Body of pancreas (tissue), 4 donors: ENCODE measurements around the gene P4HA3.

Source experiments
- POLR2A ChIP-seq, 3 donors: fragments of 450-650 bp; IDR thresholded peaks; one replicate each; pipeline ENCODE4 v1.6.1; 2016; ENCODE audit warnings: antibody characterized with exemption in 3 of 3, mild to moderate bottlenecking in 2 of 3
- TF ChIP-seq, protein P1 (sequence below), 7 experiments: fragments of 450-650 bp in 4 of 7; fragments of 200-600 bp in 3 of 7; sonication (generic) in 3 of 7; IDR thresholded peaks; one replicate each; pipeline ENCODE4 v1.5.1; 2016 to 2019; ENCODE audit warnings: antibody characterized with exemption in 7 of 7

DNA sequence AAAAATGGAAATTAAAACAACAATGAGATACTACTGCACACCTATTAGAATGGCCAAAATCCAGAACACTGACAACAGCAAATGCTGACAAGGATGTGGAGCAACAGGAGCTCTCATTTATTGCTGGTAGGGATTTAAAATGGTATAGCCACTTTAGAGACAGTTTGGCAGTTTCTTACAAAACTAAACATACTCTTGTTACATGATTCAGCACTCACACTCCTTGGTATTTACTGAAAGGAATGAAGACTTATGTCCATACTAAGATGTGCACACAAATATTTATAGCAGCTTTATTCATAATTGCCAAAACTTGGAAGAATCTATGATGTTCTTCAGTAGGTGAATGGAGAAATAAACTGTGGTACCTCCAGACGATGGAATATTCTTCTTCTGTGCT is 46.0 kb upstream of the P4HA3 start:
- TF ChIP-seq, protein P1, sequence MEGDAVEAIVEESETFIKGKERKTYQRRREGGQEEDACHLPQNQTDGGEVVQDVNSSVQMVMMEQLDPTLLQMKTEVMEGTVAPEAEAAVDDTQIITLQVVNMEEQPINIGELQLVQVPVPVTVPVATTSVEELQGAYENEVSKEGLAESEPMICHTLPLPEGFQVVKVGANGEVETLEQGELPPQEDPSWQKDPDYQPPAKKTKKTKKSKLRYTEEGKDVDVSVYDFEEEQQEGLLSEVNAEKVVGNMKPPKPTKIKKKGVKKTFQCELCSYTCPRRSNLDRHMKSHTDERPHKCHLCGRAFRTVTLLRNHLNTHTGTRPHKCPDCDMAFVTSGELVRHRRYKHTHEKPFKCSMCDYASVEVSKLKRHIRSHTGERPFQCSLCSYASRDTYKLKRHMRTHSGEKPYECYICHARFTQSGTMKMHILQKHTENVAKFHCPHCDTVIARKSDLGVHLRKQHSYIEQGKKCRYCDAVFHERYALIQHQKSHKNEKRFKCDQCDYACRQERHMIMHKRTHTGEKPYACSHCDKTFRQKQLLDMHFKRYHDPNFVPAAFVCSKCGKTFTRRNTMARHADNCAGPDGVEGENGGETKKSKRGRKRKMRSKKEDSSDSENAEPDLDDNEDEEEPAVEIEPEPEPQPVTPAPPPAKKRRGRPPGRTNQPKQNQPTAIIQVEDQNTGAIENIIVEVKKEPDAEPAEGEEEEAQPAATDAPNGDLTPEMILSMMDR (IDR thresholded peaks at IDR 0.05), result no peak
- TF ChIP-seq POLR2A (IDR thresholded peaks at IDR 0.05), result no peak
